Vagina (tissue), 2 donors: Measurements from ENCODE around the gene ARAP1. TPM values are rescaled to one million over a fixed set of nuclear protein-coding genes. Genes with fewer than 3 reads are reported as not detected.

Source experiments
- DNase-seq, 2 donors: peaks; one replicate each; pipeline ENCODE4 v3.0.0-alpha.2; 2017; ENCODE audit errors: extremely low spot score in 2 of 2
- H3K27ac ChIP-seq: fragments of 200-600 bp; sonication (generic); one replicate; pipeline ENCODE4 v1.5.1; 2019
- H3K27me3 ChIP-seq: fragments of 200-600 bp; sonication (generic); one replicate; pipeline ENCODE4 v1.5.1; 2019
- H3K36me3 ChIP-seq, 2 donors: fragments of 200-600 bp; sonication (generic); one replicate each; pipeline ENCODE4 v1.5.1; 2017 to 2019
- H3K4me1 ChIP-seq: fragments of 200-600 bp; sonication (generic); one replicate; pipeline ENCODE4 v1.5.1; 2019
- H3K4me3 ChIP-seq, 2 donors: fragments of 200-600 bp; sonication (generic); 1 replicate in 1 of 2; 2 replicates in 1 of 2; pipeline ENCODE4 v1.5.1; 2016 to 2019
- H3K9me3 ChIP-seq: fragments of 200-600 bp; sonication (generic); one replicate; pipeline ENCODE4 v1.5.1; 2019
- POLR2A ChIP-seq, 2 donors: fragments of 450-650 bp; IDR thresholded peaks; one replicate each; pipeline ENCODE4 v1.6.1; 2017; ENCODE audit warnings: antibody characterized with exemption in 2 of 2, mild to moderate bottlenecking in 2 of 2, moderate library complexity in 2 of 2
- POLR2AphosphoS5 ChIP-seq, 2 donors: sonication (generic); formaldehyde crosslinking; IDR thresholded peaks; one replicate each; pipeline ENCODE4 v1.9.0; 2017; ENCODE audit warnings: antibody characterized with exemption in 2 of 2, mild to moderate bottlenecking in 2 of 2, low read depth in 1 of 2; ENCODE audit not compliant: insufficient read depth in 1 of 2
- intact Hi-C: fragments of 100-400 bp; cut with DNase I; formaldehyde crosslinking; loops from one replicate; pipeline ENCODE4 v1.15.1; 2023
- total RNA-seq: library from RNA; depleted of rRNA; stranded (reverse); fragments of >200 nt; gene quantifications from one replicate; pipeline ENCODE4 v1.2.3, GENCODE V29; 2016
- TF ChIP-seq, protein P1 (sequence below), 3 experiments: fragments of 450-650 bp in 2 of 3; fragments of 200-600 bp in 1 of 3; sonication (generic) in 1 of 3; IDR thresholded peaks; one replicate each; pipeline ENCODE4 v1.5.1; 2017 to 2019; ENCODE audit warnings: antibody characterized with exemption in 3 of 3, mild to moderate bottlenecking in 2 of 3, moderate library complexity in 2 of 3

Gene ARAP1
- total RNA-seq, 1 donor from 2014 or later: 59.2 TPM

- H3K36me3 ChIP-seq: no peaks in the 10 kb centered on the region
- TF ChIP-seq POLR2AphosphoS5 (IDR thresholded peaks at IDR 0.05; ENCODE audit: insufficient read depth in 1 of 2, low read depth in 1 of 2) (no peak), POLR2A (IDR thresholded peaks at IDR 0.05) (no peak)
- TF ChIP-seq, protein P1, sequence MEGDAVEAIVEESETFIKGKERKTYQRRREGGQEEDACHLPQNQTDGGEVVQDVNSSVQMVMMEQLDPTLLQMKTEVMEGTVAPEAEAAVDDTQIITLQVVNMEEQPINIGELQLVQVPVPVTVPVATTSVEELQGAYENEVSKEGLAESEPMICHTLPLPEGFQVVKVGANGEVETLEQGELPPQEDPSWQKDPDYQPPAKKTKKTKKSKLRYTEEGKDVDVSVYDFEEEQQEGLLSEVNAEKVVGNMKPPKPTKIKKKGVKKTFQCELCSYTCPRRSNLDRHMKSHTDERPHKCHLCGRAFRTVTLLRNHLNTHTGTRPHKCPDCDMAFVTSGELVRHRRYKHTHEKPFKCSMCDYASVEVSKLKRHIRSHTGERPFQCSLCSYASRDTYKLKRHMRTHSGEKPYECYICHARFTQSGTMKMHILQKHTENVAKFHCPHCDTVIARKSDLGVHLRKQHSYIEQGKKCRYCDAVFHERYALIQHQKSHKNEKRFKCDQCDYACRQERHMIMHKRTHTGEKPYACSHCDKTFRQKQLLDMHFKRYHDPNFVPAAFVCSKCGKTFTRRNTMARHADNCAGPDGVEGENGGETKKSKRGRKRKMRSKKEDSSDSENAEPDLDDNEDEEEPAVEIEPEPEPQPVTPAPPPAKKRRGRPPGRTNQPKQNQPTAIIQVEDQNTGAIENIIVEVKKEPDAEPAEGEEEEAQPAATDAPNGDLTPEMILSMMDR (IDR thresholded peaks at IDR 0.05): no peak
- no peak overlapping the region for H3K27ac ChIP-seq
- no peaks in the 10 kb centered on the region for H3K9me3 ChIP-seq
- intact Hi-C loops: no loop called here
- H3K4me3 ChIP-seq: no peak overlapping the region
- peaks cover 8% of the 10 kb centered on the region for H3K4me1 ChIP-seq
- H3K27me3 ChIP-seq: no peaks in the 10 kb centered on the region
- DNase-seq: no peak
These were observed 78.8 kb downstream of the ARAP1 start for GRCh38 chr11:72673284-72673942.

GRCh38 chr11:72672597-72673238 is 79.5 kb downstream of the ARAP1 start:
- DNase-seq: no peak
- H3K4me1 ChIP-seq: peaks cover 8% of the 10 kb centered on the region
- H3K9me3 ChIP-seq: no peaks in the 10 kb centered on the region
- no peak overlapping the region for H3K27ac ChIP-seq
- no peak overlapping the region for H3K4me3 ChIP-seq
- no peaks in the 10 kb centered on the region for H3K27me3 ChIP-seq
- no peaks in the 10 kb centered on the region for H3K36me3 ChIP-seq
- TF ChIP-seq POLR2A (IDR thresholded peaks at IDR 0.05) (no peak), POLR2AphosphoS5 (IDR thresholded peaks at IDR 0.05; ENCODE audit: insufficient read depth in 1 of 2, low read depth in 1 of 2) (no peak)
- TF ChIP-seq, protein P1 (IDR thresholded peaks at IDR 0.05): no peak
- intact Hi-C loops: no loop called here

DNA sequence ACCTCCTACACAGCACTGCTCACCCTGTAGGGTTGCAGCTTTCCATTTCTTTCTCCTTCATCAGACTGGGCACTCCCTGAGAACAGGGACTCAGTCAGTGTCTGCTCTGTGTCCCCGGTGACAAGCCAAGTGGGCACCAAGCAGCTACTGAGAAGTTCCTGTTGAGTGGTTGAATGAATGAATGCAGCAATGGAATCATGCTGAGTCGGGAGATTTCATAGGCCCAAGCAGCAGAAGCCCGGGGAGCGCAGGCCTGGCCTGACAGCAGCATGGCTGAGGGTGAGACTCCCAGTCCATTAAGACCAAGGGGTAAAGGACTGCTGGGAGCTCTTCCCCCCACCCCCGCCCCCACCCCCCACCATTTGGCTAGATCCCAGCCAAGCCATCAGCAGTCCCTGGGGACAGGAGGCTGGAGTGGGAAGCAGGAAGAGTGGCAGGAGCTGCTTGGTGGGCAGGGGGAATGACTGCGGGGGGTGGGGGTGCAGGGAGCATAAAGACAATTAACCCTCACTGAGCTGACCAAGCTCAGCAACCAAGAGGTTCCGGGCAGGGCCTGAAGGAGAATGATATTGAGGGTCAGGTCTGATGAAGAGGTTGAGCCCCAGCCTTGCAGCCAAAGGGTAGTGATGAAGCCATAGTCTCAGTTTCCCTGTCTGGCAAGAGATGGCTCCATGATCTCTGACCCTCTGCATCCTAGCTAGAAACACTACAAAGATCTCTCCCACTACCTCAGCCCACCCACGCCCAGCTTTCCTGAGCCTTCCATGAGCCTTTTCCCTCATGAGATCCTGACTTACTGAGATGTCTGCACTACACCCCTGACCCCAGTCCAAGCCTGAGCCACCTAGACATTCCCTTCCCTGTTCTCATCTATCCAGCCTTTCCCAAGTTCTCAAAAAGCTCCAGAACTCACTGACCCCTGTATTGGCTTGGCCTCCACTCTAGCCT is 80.8 kb downstream of the ARAP1 start:
- intact Hi-C loops: no loop called here
- H3K4me1 ChIP-seq: no peaks in the 10 kb centered on the region
- H3K27ac ChIP-seq: no peak overlapping the region
- no peak overlapping the region for H3K4me3 ChIP-seq
- no peaks in the 10 kb centered on the region for H3K9me3 ChIP-seq
- no peaks in the 10 kb centered on the region for H3K27me3 ChIP-seq
- H3K36me3 ChIP-seq: no peaks in the 10 kb centered on the region
- DNase-seq: no peak
- TF ChIP-seq, protein P1 (IDR thresholded peaks at IDR 0.05): no peak
- TF ChIP-seq POLR2AphosphoS5 (IDR thresholded peaks at IDR 0.05; ENCODE audit: insufficient read depth in 1 of 2, low read depth in 1 of 2) (no peak), POLR2A (IDR thresholded peaks at IDR 0.05) (no peak)

DNA sequence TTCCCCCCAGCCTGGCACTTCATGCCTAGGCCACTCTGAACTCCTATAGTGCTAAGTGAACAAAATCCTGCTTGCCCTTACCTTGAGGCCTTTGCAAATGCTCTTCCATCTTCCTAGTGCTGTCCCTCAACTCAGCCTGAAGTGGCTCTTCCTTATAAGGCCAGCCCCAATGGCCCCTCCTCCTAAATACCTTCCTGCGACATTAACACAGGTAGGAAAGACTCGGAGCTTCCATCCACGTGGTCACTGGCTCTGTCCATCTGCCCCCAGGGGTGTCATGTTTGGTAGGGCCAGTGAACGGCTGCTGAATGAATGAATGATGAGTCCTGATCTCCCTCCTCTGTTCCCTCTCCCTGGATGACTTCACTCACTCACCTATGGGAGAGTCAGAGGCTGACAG is 82.2 kb downstream of the ARAP1 start:
- intact Hi-C loops: no loop called here
- no peaks in the 10 kb centered on the region for H3K27me3 ChIP-seq
- H3K9me3 ChIP-seq: no peaks in the 10 kb centered on the region
- DNase-seq: no peak
- H3K4me1 ChIP-seq: no peaks in the 10 kb centered on the region
- TF ChIP-seq POLR2AphosphoS5 (IDR thresholded peaks at IDR 0.05; ENCODE audit: insufficient read depth in 1 of 2, low read depth in 1 of 2): no peak
- TF ChIP-seq, protein P1 (IDR thresholded peaks at IDR 0.05): no peak
- no peak for TF ChIP-seq POLR2A (IDR thresholded peaks at IDR 0.05)
- no peaks in the 10 kb centered on the region for H3K36me3 ChIP-seq
- H3K27ac ChIP-seq: no peak overlapping the region
- no peak overlapping the region for H3K4me3 ChIP-seq
